ENCODE data around the gene CD8B.

DNA sequence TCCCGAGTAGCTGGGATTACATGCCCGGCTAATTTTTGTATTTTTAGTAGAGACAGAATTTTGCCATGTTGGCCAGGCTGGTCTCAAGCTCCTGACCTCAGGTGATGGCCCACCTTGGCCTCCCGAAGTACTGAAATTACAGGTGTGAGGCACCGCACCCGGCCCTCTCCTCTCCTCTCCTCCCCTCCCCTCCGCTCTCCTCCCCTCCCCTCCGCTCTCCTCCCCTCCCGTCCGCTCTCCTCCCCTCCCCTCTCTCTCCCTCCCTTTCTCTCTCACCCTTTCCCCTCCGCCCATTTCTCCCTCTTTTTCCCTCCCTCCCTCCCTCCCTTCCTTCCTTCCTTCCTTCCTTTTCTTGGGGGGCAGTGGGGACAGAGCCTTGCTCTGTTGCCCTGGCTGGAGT, 28.4 kb downstream of the CD8B start:
- TF ChIP-seq YY1 (IDR thresholded peaks at IDR 0.05; ENCODE audit: low read depth, low read length) (no peak), POLR2A (IDR thresholded peaks at IDR 0.05; ENCODE audit: control extremely low read depth in 1 of 2, low read depth in 2 of 2, low read length in 2 of 2) (no peak), EZH2 (IDR thresholded peaks at IDR 0.05; ENCODE audit: low read depth, low read length, severe bottlenecking) (no peak), POLR2AphosphoS5 (IDR thresholded peaks at IDR 0.05; ENCODE audit: low read depth, low read length) (no peak), ZNF274 (IDR thresholded peaks at IDR 0.05; ENCODE audit: borderline replicate concordance, extremely low read depth, low read length) (no peak), JUND (IDR thresholded peaks at IDR 0.05; ENCODE audit: low read length) (no peak)
- TF ChIP-seq, protein P1, sequence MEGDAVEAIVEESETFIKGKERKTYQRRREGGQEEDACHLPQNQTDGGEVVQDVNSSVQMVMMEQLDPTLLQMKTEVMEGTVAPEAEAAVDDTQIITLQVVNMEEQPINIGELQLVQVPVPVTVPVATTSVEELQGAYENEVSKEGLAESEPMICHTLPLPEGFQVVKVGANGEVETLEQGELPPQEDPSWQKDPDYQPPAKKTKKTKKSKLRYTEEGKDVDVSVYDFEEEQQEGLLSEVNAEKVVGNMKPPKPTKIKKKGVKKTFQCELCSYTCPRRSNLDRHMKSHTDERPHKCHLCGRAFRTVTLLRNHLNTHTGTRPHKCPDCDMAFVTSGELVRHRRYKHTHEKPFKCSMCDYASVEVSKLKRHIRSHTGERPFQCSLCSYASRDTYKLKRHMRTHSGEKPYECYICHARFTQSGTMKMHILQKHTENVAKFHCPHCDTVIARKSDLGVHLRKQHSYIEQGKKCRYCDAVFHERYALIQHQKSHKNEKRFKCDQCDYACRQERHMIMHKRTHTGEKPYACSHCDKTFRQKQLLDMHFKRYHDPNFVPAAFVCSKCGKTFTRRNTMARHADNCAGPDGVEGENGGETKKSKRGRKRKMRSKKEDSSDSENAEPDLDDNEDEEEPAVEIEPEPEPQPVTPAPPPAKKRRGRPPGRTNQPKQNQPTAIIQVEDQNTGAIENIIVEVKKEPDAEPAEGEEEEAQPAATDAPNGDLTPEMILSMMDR (IDR thresholded peaks at IDR 0.05; ENCODE audit: control extremely low read depth in 1 of 3, insufficient read depth in 1 of 3, low read depth in 1 of 3, low read length in 3 of 3), result no peak
- TF ChIP-seq, protein P2, sequence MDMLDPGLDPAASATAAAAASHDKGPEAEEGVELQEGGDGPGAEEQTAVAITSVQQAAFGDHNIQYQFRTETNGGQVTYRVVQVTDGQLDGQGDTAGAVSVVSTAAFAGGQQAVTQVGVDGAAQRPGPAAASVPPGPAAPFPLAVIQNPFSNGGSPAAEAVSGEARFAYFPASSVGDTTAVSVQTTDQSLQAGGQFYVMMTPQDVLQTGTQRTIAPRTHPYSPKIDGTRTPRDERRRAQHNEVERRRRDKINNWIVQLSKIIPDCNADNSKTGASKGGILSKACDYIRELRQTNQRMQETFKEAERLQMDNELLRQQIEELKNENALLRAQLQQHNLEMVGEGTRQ (IDR thresholded peaks at IDR 0.05; ENCODE audit: low read length), result no peak

Measured in H1 (cell line).